IMR-90 (cell line): ENCODE results near the gene ELMO1. TPM values are rescaled to one million over a fixed set of nuclear protein-coding genes. Genes with fewer than 3 reads are reported as not detected.

Experiments used
- ATAC-seq: fragments of 200-7000 bp; cut with Tn5 transposase; 2 replicates; pipeline ENCODE4 v1.9.1; 2020; ENCODE audit warnings: low read depth, mild to moderate bottlenecking, moderate library complexity
- BruUV-seq: library from RNA; stranded (reverse); fragments of 400-500 nt; replicated peaks from 2 replicates; lab custom pipeline; 2021; lab: Mats Ljungman, UMichigan
- CTCF ChIA-PET: fragments of 300-600 bp; formaldehyde crosslinking; extraction: SDS; loops from one replicate; lab custom pipeline; 2021; ENCODE audit warnings: antibody characterized with exemption; lab: Yijun Ruan, JAX
- POLR2A ChIA-PET: fragments of 300-600 bp; sonication (Branson Sonifier 250); formaldehyde crosslinking; loops from one replicate; lab custom pipeline; 2022; ENCODE audit warnings: antibody characterized with exemption; ENCODE audit not compliant: unreplicated experiment; lab: Charles Lee
- DNase-seq: peaks from one replicate; pipeline ENCODE4 v3.0.0; 2013
- H2AFZ ChIP-seq: replicated peaks from 2 replicates; pipeline ENCODE3; 2013; ENCODE audit warnings: low read length, mild to moderate bottlenecking; ENCODE audit not compliant: poor library complexity
- H2AK5ac ChIP-seq: 2 replicates; pipeline ENCODE4 v1.6.1; 2013; ENCODE audit warnings: low read depth, low read length, inconsistent platforms
- H2AK9ac ChIP-seq: replicated peaks from 2 replicates; pipeline ENCODE3; 2013; ENCODE audit warnings: mild to moderate bottlenecking, low read depth, low read length, moderate library complexity; ENCODE audit not compliant: poor library complexity
- H2BK120ac ChIP-seq: 2 replicates; pipeline ENCODE4 v1.6.1; 2013; ENCODE audit warnings: low read depth, low read length, inconsistent platforms
- H2BK15ac ChIP-seq: 3 replicates; pipeline ENCODE4 v1.6.1; 2013; ENCODE audit warnings: low read depth, low read length, inconsistent platforms
- H2BK20ac ChIP-seq: 2 replicates; pipeline ENCODE4 v1.6.1; 2013; ENCODE audit warnings: low read depth, mild to moderate bottlenecking, inconsistent platforms, low read length, moderate library complexity
- H2BK5ac ChIP-seq: 2 replicates; pipeline ENCODE4 v1.6.1; 2013; ENCODE audit warnings: mild to moderate bottlenecking, low read depth, low read length, inconsistent platforms; ENCODE audit not compliant: poor library complexity, severe bottlenecking
- H3K14ac ChIP-seq: replicated peaks from 2 replicates; pipeline ENCODE4 v1.6.1; 2013; ENCODE audit warnings: low read depth, low read length, inconsistent platforms
- H3K18ac ChIP-seq: 2 replicates; pipeline ENCODE4 v1.6.1; 2013; ENCODE audit warnings: low read depth, low read length, control low read depth
- H3K23ac ChIP-seq: 2 replicates; pipeline ENCODE4 v1.6.1; 2013; ENCODE audit warnings: low read depth, low read length, inconsistent platforms
- H3K27ac ChIP-seq: 2 replicates; pipeline ENCODE4 v1.5.1; 2013; ENCODE audit warnings: mild to moderate bottlenecking, control low read depth, low read length; ENCODE audit not compliant: insufficient read depth
- H3K27me3 ChIP-seq: 2 replicates; pipeline ENCODE4 v1.6.1; 2013; ENCODE audit warnings: low read length; ENCODE audit not compliant: control insufficient read depth, insufficient read depth
- H3K36me3 ChIP-seq: 2 replicates; pipeline ENCODE4 v1.6.1; 2013; ENCODE audit warnings: low read length, mixed read lengths; ENCODE audit not compliant: control insufficient read depth, insufficient read depth
- H3K4ac ChIP-seq: 2 replicates; pipeline ENCODE4 v1.6.1; 2013; ENCODE audit warnings: low read depth, low read length, inconsistent platforms
- H3K4me1 ChIP-seq: 2 replicates; pipeline ENCODE4 v1.6.1; 2013; ENCODE audit warnings: low read length, mixed read lengths; ENCODE audit not compliant: control insufficient read depth, insufficient read depth
- H3K4me2 ChIP-seq: 2 replicates; pipeline ENCODE4 v1.6.1; 2013; ENCODE audit warnings: low read depth, mild to moderate bottlenecking, control low read depth, low read length, moderate library complexity
- H3K4me3 ChIP-seq: 2 replicates; pipeline ENCODE4 v1.5.1; 2013; ENCODE audit warnings: low read depth, mild to moderate bottlenecking, control low read depth, low read length, moderate library complexity; ENCODE audit not compliant: insufficient read depth
- H3K56ac ChIP-seq: 2 replicates; pipeline ENCODE4 v1.6.1; 2013; ENCODE audit warnings: low read length, inconsistent platforms; ENCODE audit not compliant: insufficient read depth; ENCODE audit errors: extremely low read depth
- H3K79me1 ChIP-seq, 2 experiments: 2 replicates each; pipeline ENCODE4 v1.6.1; 2013; ENCODE audit warnings: low read length in 2 of 2, inconsistent platforms in 1 of 2, low read depth in 1 of 2
- H3K9ac ChIP-seq: 2 replicates; pipeline ENCODE4 v1.6.1; 2013; ENCODE audit warnings: low read depth, low read length, control low read depth
- H3K9me1 ChIP-seq: 2 replicates; pipeline ENCODE4 v1.6.1; 2013; ENCODE audit warnings: low read length, inconsistent platforms; ENCODE audit not compliant: insufficient read depth
- H3K9me3 ChIP-seq: 2 replicates; pipeline ENCODE4 v1.6.1; 2013; ENCODE audit warnings: low read length; ENCODE audit not compliant: control insufficient read depth, insufficient read depth
- H4K20me1 ChIP-seq: 2 replicates; pipeline ENCODE4 v1.6.1; 2013; ENCODE audit warnings: low read length, inconsistent platforms; ENCODE audit not compliant: insufficient read depth
- H4K5ac ChIP-seq: 2 replicates; pipeline ENCODE4 v1.6.1; 2013; ENCODE audit warnings: mild to moderate bottlenecking, low read depth, low read length, control low read depth
- H4K8ac ChIP-seq, 2 experiments: 2 replicates each; pipeline ENCODE4 v1.6.1; 2013; ENCODE audit warnings: low read depth in 2 of 2, low read length in 2 of 2, control low read depth in 1 of 2, inconsistent platforms in 1 of 2
- H4K91ac ChIP-seq: 2 replicates; pipeline ENCODE4 v1.6.1; 2013; ENCODE audit warnings: low read depth, low read length, inconsistent platforms; ENCODE audit not compliant: insufficient read depth
- ELK1 ChIP-seq: fragments of 150-350 bp; IDR thresholded peaks from 2 replicates; pipeline ENCODE4 v1.6.1; 2016; ENCODE audit warnings: low read depth, mild to moderate bottlenecking, low read length, moderate library complexity, borderline replicate concordance
- MAFK ChIP-seq: IDR thresholded peaks from 2 replicates; pipeline ENCODE4 v1.6.1; 2012; ENCODE audit warnings: low read depth, low read length, improper control_type of control experiment
- MAZ ChIP-seq: IDR thresholded peaks from 2 replicates; pipeline ENCODE4 v1.6.1; 2012; ENCODE audit warnings: low read depth, mild to moderate bottlenecking, low read length, improper control_type of control experiment, moderate library complexity, borderline replicate concordance
- MXI1 ChIP-seq: IDR thresholded peaks from 2 replicates; pipeline ENCODE4 v1.6.1; 2012; ENCODE audit warnings: low read depth, mild to moderate bottlenecking, low read length, moderate library complexity, borderline replicate concordance
- NFE2L2 ChIP-seq: fragments of 150-350 bp; IDR thresholded peaks from 2 replicates; pipeline ENCODE4 v1.6.1; 2016; ENCODE audit warnings: low read depth, mild to moderate bottlenecking, low read length
- POLR2A ChIP-seq: IDR thresholded peaks from 2 replicates; pipeline ENCODE4 v1.6.1; 2012; ENCODE audit warnings: mild to moderate bottlenecking, low read depth, low read length
- WGBS, 2 experiments: methylation state at CpG; one replicate each; pipeline versions ENCODE4 v1.1.5 to v1.1.7; 2013; ENCODE audit warnings: missing lambda C conversion rate in 2 of 2; ENCODE audit not compliant: insufficient read length in 1 of 2; ENCODE audit errors: extremely low coverage in 2 of 2; 5-methylcytosine and 5-hydroxymethylcytosine counted together
- dilution Hi-C: fragments of 300-500 bp; cut with HindIII; formaldehyde crosslinking; loops from one replicate; pipeline ENCODE4 v1.14.3; 2018; ENCODE audit warnings: low sequenced_read_pairs; ENCODE audit not compliant: unreplicated experiment
- in situ Hi-C: fragments of 300-500 bp; cut with MboI; formaldehyde crosslinking; loops from 3 replicates; pipeline ENCODE4 v1.14.3; 2019; ENCODE audit warnings: low sequenced_read_pairs, inconsistent platforms, mixed read lengths
- intact Hi-C: fragments of 100-400 bp; cut with micrococcal nuclease; formaldehyde crosslinking; loops from 2 replicates; pipeline ENCODE4 v1.10.0; 2022
- polyA plus RNA-seq, 3 experiments: library from polyadenylated mRNA; depleted of rRNA; stranded (reverse); fragments of >200 nt; gene quantifications; 2 replicates each; pipeline ENCODE4 v1.2.3, GENCODE V29; 2012; ENCODE audit warnings: low replicate concordance in 1 of 3
- total RNA-seq: library from RNA; depleted of rRNA; stranded (reverse); fragments of >200 nt; gene quantifications from 2 replicates; pipeline ENCODE4 v1.2.3, GENCODE V29; 2012
- TF ChIP-seq, protein P1 (sequence below): fragments of 150-350 bp; IDR thresholded peaks from 2 replicates; pipeline ENCODE4 v1.6.1; 2017; ENCODE audit warnings: mild to moderate bottlenecking, antibody characterized with exemption, low read length, low read depth

ELMO1 gene
- total and polyA plus RNA-seq, 2 of the 4 experiments (the other 2 are of a cell fraction), result 0.03 TPM; not detected in 1

DNA sequence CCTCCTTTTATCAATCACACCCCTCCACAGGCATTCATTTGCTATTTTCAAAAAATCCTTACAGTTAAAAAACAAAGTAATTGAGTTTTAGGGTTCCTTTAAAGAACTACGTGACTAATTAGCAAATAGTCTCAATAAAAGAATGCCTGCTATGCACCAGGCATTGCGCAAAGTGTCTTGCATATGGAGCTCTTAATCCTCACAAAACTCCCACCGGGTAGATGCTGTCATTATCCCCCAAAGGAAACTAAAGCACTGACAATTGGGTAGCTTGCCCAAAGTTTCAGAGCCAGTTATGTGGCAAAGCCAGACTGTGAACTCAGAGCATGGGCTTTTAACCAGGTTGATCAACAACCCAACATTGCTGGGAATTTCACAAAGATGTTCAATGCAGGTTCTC lies 305.7 kb downstream of the ELMO1 start:
- H3K9ac ChIP-seq, result no peak overlapping the region
- DNase-seq (no peak), ATAC-seq (no peak; the same call in 1 of the 2 replicates)
- intact Hi-C loops, result loop anchor here (5.0 kb wide), 1 partner anchor 271 kb away; no protein-coding TSS in a partner anchor
- H3K4ac ChIP-seq, result no peak overlapping the region
- H3K27ac ChIP-seq, result no peak overlapping the region
- H3K27me3 ChIP-seq, result no peaks in the 10 kb centered on the region
- no CpG with 5 or more reads among the region's 3 CpGs for WGBS, 2 experiments
- no peak overlapping the region for H3K23ac ChIP-seq
- H2AK9ac ChIP-seq, result no peak overlapping the region
- H3K4me2 ChIP-seq, result no peak overlapping the region
- H2AFZ ChIP-seq, result no peak overlapping the region
- H3K9me3 ChIP-seq, result no peaks in the 10 kb centered on the region
- TF ChIP-seq MAZ (no peak), POLR2A (no peak), MXI1 (no peak), NFE2L2 (no peak), ELK1 (no peak), MAFK (no peak)
- TF ChIP-seq, protein P1, sequence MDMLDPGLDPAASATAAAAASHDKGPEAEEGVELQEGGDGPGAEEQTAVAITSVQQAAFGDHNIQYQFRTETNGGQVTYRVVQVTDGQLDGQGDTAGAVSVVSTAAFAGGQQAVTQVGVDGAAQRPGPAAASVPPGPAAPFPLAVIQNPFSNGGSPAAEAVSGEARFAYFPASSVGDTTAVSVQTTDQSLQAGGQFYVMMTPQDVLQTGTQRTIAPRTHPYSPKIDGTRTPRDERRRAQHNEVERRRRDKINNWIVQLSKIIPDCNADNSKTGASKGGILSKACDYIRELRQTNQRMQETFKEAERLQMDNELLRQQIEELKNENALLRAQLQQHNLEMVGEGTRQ, result no peak
- no peak overlapping the region for H4K8ac ChIP-seq
- in situ Hi-C loops, result no loop called here
- no peaks in the 10 kb centered on the region for H3K4me1 ChIP-seq
- H3K14ac ChIP-seq, result no peak overlapping the region
- no peak overlapping the region for H2BK15ac ChIP-seq
- no peak overlapping the region for H3K4me3 ChIP-seq
- H2AK5ac ChIP-seq, result no peak overlapping the region
- H3K36me3 ChIP-seq, result no peaks in the 10 kb centered on the region
- no peaks in the 10 kb centered on the region for H3K9me1 ChIP-seq
- no peak overlapping the region for H2BK20ac ChIP-seq
- no peak overlapping the region for H3K56ac ChIP-seq
- no peaks in the 10 kb centered on the region for H4K20me1 ChIP-seq
- dilution Hi-C loops, result no loop called here
- H2BK120ac ChIP-seq, result no peak overlapping the region
- no peak overlapping the region for H4K5ac ChIP-seq
- no TSS peak for BruUV-seq
- ChIA-PET CTCF (interaction anchor here (1.3 kb wide), 1 partner anchor 176 kb away, joined by 3 read pairs; no protein-coding TSS in a partner anchor), POLR2A (no interaction called here)
- H4K91ac ChIP-seq, result no peak overlapping the region; the same call in 1 of the 2 replicates
- H3K79me1 ChIP-seq, result no peaks in the 10 kb centered on the region
- no peak overlapping the region for H2BK5ac ChIP-seq
- H3K18ac ChIP-seq, result no peak overlapping the region
